Measurements from ENCODE around the gene ZCCHC7.
"Not testable (repeated sequence)": the region's sequence is repeated elsewhere in the genome, so short reads cannot be mapped to it uniquely, and the experiment has no call there.

ZCCHC7 gene

GRCh38 chr9:37386988-37387387, 266.6 kb downstream of the ZCCHC7 start:
- Histone ChIP-seq H3K9ac (ENCODE audit: low read depth, low read length) (no peak overlapping the region), H3K4me1 (ENCODE audit: control insufficient read depth, insufficient read depth, low read length) (no peaks in the 10 kb centered on the region), H3K4me3 (ENCODE audit: low read depth, low read length) (no peak overlapping the region), H3K27ac (ENCODE audit: low read depth, low read length) (no peak overlapping the region), H3K36me3 (ENCODE audit: control insufficient read depth, insufficient read depth, low read length) (no peaks in the 10 kb centered on the region), H3K9me3 (ENCODE audit: control insufficient read depth, insufficient read depth, low read length) (no peaks in the 10 kb centered on the region), H3K27me3 (ENCODE audit: control insufficient read depth, insufficient read depth, low read length) (no peaks in the 10 kb centered on the region)

GRCh38 chr9:37390759-37391158, 270.4 kb downstream of the ZCCHC7 start:
- Histone ChIP-seq H3K27me3 (ENCODE audit: control insufficient read depth, insufficient read depth, low read length) (no peaks in the 10 kb centered on the region), H3K36me3 (ENCODE audit: control insufficient read depth, insufficient read depth, low read length) (no peaks in the 10 kb centered on the region), H3K9ac (ENCODE audit: low read depth, low read length) (no peak overlapping the region), H3K4me1 (ENCODE audit: control insufficient read depth, insufficient read depth, low read length) (no peaks in the 10 kb centered on the region), H3K4me3 (ENCODE audit: low read depth, low read length) (no peak overlapping the region), H3K27ac (ENCODE audit: low read depth, low read length) (no peak overlapping the region), H3K9me3 (ENCODE audit: control insufficient read depth, insufficient read depth, low read length) (no peaks in the 10 kb centered on the region)

GRCh38 chr9:37392272-37392671, 271.9 kb downstream of the ZCCHC7 start:
- H3K4me3 ChIP-seq (ENCODE audit: low read depth, low read length), result no peak overlapping the region
- no peaks in the 10 kb centered on the region for H3K36me3 ChIP-seq (ENCODE audit: control insufficient read depth, insufficient read depth, low read length)
- H3K27ac ChIP-seq (ENCODE audit: low read depth, low read length), result no peak overlapping the region
- H3K4me1 ChIP-seq (ENCODE audit: control insufficient read depth, insufficient read depth, low read length), result no peaks in the 10 kb centered on the region
- H3K9ac ChIP-seq (ENCODE audit: low read depth, low read length), result no peak overlapping the region
- no peaks in the 10 kb centered on the region for H3K9me3 ChIP-seq (ENCODE audit: control insufficient read depth, insufficient read depth, low read length)
- H3K27me3 ChIP-seq (ENCODE audit: control insufficient read depth, insufficient read depth, low read length), result no peaks in the 10 kb centered on the region

- no peak overlapping the region for H3K9ac ChIP-seq (ENCODE audit: low read depth, low read length)
- no peaks in the 10 kb centered on the region for H3K9me3 ChIP-seq (ENCODE audit: control insufficient read depth, insufficient read depth, low read length)
- H3K36me3 ChIP-seq (ENCODE audit: control insufficient read depth, insufficient read depth, low read length), result no peaks in the 10 kb centered on the region
- no peaks in the 10 kb centered on the region for H3K4me1 ChIP-seq (ENCODE audit: control insufficient read depth, insufficient read depth, low read length)
- no peak overlapping the region for H3K4me3 ChIP-seq (ENCODE audit: low read depth, low read length)
- no peaks in the 10 kb centered on the region for H3K27me3 ChIP-seq (ENCODE audit: control insufficient read depth, insufficient read depth, low read length)
- H3K27ac ChIP-seq (ENCODE audit: low read depth, low read length), result no peak overlapping the region
These were observed 274.9 kb downstream of the ZCCHC7 start for GRCh38 chr9:37395229-37395628.

- Histone ChIP-seq H3K36me3 (ENCODE audit: control insufficient read depth, insufficient read depth, low read length) (no peaks in the 10 kb centered on the region), H3K4me1 (ENCODE audit: control insufficient read depth, insufficient read depth, low read length) (no peaks in the 10 kb centered on the region)
These were observed 275.3 kb downstream of the ZCCHC7 start for GRCh38 chr9:37395663-37396062.

GRCh38 chr9:37397948-37398347, 277.6 kb downstream of the ZCCHC7 start:
- not testable (repeated sequence) for H3K4me3 ChIP-seq (ENCODE audit: low read depth, low read length); H3K27me3 ChIP-seq (ENCODE audit: control insufficient read depth, insufficient read depth, low read length); H3K36me3 ChIP-seq (ENCODE audit: control insufficient read depth, insufficient read depth, low read length); H3K9ac ChIP-seq (ENCODE audit: low read depth, low read length); H3K4me1 ChIP-seq (ENCODE audit: control insufficient read depth, insufficient read depth, low read length); H3K9me3 ChIP-seq (ENCODE audit: control insufficient read depth, insufficient read depth, low read length); H3K27ac ChIP-seq (ENCODE audit: low read depth, low read length)

More at GRCh38 chr9:37395663-37396062, 275.3 kb downstream of the ZCCHC7 start:
- Histone ChIP-seq H3K27ac (ENCODE audit: low read depth, low read length) (no peak overlapping the region), H3K9me3 (ENCODE audit: control insufficient read depth, insufficient read depth, low read length) (no peaks in the 10 kb centered on the region), H3K27me3 (ENCODE audit: control insufficient read depth, insufficient read depth, low read length) (no peaks in the 10 kb centered on the region), H3K9ac (ENCODE audit: low read depth, low read length) (no peak overlapping the region), H3K4me3 (ENCODE audit: low read depth, low read length) (no peak overlapping the region)

- H3K9me3 ChIP-seq (ENCODE audit: control insufficient read depth, insufficient read depth, low read length), result no peaks in the 10 kb centered on the region
- H3K4me3 ChIP-seq (ENCODE audit: low read depth, low read length), result no peak overlapping the region
- H3K27me3 ChIP-seq (ENCODE audit: control insufficient read depth, insufficient read depth, low read length), result no peaks in the 10 kb centered on the region
- no peak overlapping the region for H3K9ac ChIP-seq (ENCODE audit: low read depth, low read length)
- no peaks in the 10 kb centered on the region for H3K4me1 ChIP-seq (ENCODE audit: control insufficient read depth, insufficient read depth, low read length)
- no peak overlapping the region for H3K27ac ChIP-seq (ENCODE audit: low read depth, low read length)
- no peaks in the 10 kb centered on the region for H3K36me3 ChIP-seq (ENCODE audit: control insufficient read depth, insufficient read depth, low read length)
These were observed 278.2 kb downstream of the ZCCHC7 start for GRCh38 chr9:37398464-37399025.

GRCh38 chr9:37399336-37399735, 279.0 kb downstream of the ZCCHC7 start:
- Histone ChIP-seq H3K36me3 (ENCODE audit: control insufficient read depth, insufficient read depth, low read length) (no peaks in the 10 kb centered on the region), H3K9me3 (ENCODE audit: control insufficient read depth, insufficient read depth, low read length) (no peaks in the 10 kb centered on the region), H3K27ac (ENCODE audit: low read depth, low read length) (no peak overlapping the region), H3K9ac (ENCODE audit: low read depth, low read length) (no peak overlapping the region), H3K27me3 (ENCODE audit: control insufficient read depth, insufficient read depth, low read length) (no peaks in the 10 kb centered on the region), H3K4me1 (ENCODE audit: control insufficient read depth, insufficient read depth, low read length) (no peaks in the 10 kb centered on the region), H3K4me3 (ENCODE audit: low read depth, low read length) (no peak overlapping the region)

GRCh38 chr9:37404590-37404989, 284.2 kb downstream of the ZCCHC7 start:
- Histone ChIP-seq H3K9me3 (ENCODE audit: control insufficient read depth, insufficient read depth, low read length) (no peaks in the 10 kb centered on the region), H3K9ac (ENCODE audit: low read depth, low read length) (no peak overlapping the region), H3K36me3 (ENCODE audit: control insufficient read depth, insufficient read depth, low read length) (no peaks in the 10 kb centered on the region), H3K27ac (ENCODE audit: low read depth, low read length) (no peak overlapping the region), H3K4me1 (ENCODE audit: control insufficient read depth, insufficient read depth, low read length) (no peaks in the 10 kb centered on the region), H3K27me3 (ENCODE audit: control insufficient read depth, insufficient read depth, low read length) (no peaks in the 10 kb centered on the region), H3K4me3 (ENCODE audit: low read depth, low read length) (no peak overlapping the region)

- Histone ChIP-seq H3K27me3 (ENCODE audit: control insufficient read depth, insufficient read depth, low read length) (no peaks in the 10 kb centered on the region), H3K4me3 (ENCODE audit: low read depth, low read length) (no peak overlapping the region), H3K9me3 (ENCODE audit: control insufficient read depth, insufficient read depth, low read length) (no peaks in the 10 kb centered on the region), H3K27ac (ENCODE audit: low read depth, low read length) (no peak overlapping the region), H3K36me3 (ENCODE audit: control insufficient read depth, insufficient read depth, low read length) (no peaks in the 10 kb centered on the region), H3K9ac (ENCODE audit: low read depth, low read length) (no peak overlapping the region), H3K4me1 (ENCODE audit: control insufficient read depth, insufficient read depth, low read length) (no peaks in the 10 kb centered on the region)
These were observed 285.0 kb downstream of the ZCCHC7 start for GRCh38 chr9:37405350-37405749.

- no peaks in the 10 kb centered on the region for H3K36me3 ChIP-seq (ENCODE audit: control insufficient read depth, insufficient read depth, low read length)
- H3K27ac ChIP-seq (ENCODE audit: low read depth, low read length), result no peak overlapping the region
- H3K27me3 ChIP-seq (ENCODE audit: control insufficient read depth, insufficient read depth, low read length), result no peaks in the 10 kb centered on the region
- no peak overlapping the region for H3K4me3 ChIP-seq (ENCODE audit: low read depth, low read length)
- peaks cover 2% of the 10 kb centered on the region; the same call in 1 of the 2 replicates for H3K4me1 ChIP-seq (ENCODE audit: control insufficient read depth, insufficient read depth, low read length)
- H3K9me3 ChIP-seq (ENCODE audit: control insufficient read depth, insufficient read depth, low read length), result no peaks in the 10 kb centered on the region
- no peak overlapping the region for H3K9ac ChIP-seq (ENCODE audit: low read depth, low read length)
These were observed 285.5 kb downstream of the ZCCHC7 start for GRCh38 chr9:37405764-37406380.

All from HUES48 (cell line).